Measurements from ENCODE around the gene ATP6V0B. TPM values are rescaled to one million over a fixed set of nuclear protein-coding genes. Genes with fewer than 3 reads are reported as not detected.

ATP6V0B gene
- total RNA-seq: 100 to 1,000 TPM in 3 of 4 donors, 10 to 100 TPM in 1; 70.1 to 169 (median 135) TPM

DNA sequence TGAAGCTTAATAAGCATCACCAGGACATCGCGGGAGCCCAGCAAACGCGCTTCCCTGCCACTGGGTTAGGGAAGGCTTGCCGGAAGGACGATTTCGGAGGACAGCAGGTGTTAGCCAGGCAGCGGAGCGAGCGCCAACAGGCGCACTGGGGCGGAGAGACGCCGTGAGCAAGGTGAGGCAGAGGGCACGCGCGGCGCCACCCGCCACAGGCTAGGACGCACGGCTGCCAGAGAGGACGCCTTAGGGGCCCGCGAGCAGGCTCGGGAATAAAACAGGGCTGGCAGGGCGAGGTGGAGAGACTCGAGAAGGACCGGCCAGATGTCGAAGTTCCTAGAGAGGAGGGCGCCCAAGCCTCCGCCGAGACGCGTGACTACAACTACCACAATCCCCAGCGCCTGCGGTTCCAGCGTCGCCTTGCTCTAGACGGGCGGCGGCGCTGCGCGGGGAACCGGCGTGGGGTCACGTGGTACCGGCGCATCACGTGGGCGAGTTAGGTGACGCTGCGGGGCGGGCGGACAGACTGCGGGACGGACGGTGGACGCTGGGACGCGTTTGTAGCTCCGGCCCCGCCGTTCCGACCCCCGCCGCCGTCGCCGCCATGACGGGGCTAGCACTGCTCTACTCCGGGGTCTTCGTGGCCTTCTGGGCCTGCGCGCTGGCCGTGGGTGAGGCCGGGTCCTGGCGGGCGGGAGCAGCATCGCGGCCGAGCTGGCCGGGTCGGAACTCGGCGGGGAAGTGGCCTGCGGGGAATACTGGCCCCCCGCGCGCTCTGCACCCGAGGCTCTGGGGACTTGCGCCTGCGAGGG lies at the start of gene ATP6V0B:
Gene ATP6V0B (plus strand): TSS at position 518 of the 806 bp plus-strand sequence. CDS start 81 bp downstream, at position 599.
- peak in 3 of 4 donors; percentile 80 to 96 (median 87) for TF ChIP-seq POLR2A (IDR thresholded peaks at IDR 0.05)
- TF ChIP-seq, protein P1, sequence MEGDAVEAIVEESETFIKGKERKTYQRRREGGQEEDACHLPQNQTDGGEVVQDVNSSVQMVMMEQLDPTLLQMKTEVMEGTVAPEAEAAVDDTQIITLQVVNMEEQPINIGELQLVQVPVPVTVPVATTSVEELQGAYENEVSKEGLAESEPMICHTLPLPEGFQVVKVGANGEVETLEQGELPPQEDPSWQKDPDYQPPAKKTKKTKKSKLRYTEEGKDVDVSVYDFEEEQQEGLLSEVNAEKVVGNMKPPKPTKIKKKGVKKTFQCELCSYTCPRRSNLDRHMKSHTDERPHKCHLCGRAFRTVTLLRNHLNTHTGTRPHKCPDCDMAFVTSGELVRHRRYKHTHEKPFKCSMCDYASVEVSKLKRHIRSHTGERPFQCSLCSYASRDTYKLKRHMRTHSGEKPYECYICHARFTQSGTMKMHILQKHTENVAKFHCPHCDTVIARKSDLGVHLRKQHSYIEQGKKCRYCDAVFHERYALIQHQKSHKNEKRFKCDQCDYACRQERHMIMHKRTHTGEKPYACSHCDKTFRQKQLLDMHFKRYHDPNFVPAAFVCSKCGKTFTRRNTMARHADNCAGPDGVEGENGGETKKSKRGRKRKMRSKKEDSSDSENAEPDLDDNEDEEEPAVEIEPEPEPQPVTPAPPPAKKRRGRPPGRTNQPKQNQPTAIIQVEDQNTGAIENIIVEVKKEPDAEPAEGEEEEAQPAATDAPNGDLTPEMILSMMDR (IDR thresholded peaks at IDR 0.05): peak in 4 of 6 experiments; percentile 7 to 51 (median 36)
- 1% methylated on average over 28 to 46 of the region's 93 CpGs for WGBS, 2 donors
- Histone ChIP-seq H3K36me3 (peaks cover 12 to 48% (median 20%) of the 10 kb centered on the region in 3 donors), H3K27me3 (no peaks in the 10 kb centered on the region), H3K4me1 (peaks cover 43 to 71% (median 48%) of the 10 kb centered on the region in 3 donors), H3K9me3 (no peaks in the 10 kb centered on the region), H3K27ac (peak within 1 kb of the TSS; percentile 89 to 98 (median 96)), H3K4me3 (peak within 1 kb of the TSS; percentile 62 to 99 (median 86))
- intact Hi-C loops (cut with DNase I): no loop called here
- DNase-seq: peak; percentile 78

DNA sequence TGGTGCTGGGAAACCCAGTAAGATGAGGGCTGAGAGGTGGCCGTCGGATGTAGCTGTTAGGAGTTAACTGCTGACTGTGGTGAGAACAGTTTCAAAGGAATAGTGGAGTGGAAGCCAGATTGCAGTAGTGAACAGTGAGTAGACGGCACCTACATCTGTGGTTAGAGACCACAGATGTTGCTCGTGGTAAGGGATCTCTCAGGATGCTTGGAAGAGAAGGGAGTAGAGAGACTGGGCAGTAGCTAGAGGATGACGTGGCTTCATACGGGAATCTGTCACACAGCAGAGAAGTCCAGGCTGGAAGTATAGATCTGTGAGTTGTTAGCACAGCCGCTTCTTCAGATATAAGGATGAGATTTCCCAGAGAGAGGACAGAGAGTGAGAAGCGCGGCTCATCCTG lies 48.9 kb upstream of the ATP6V0B start:
- Histone ChIP-seq H3K4me3 (no peak overlapping the region), H3K4me1 (peaks cover 0 to 16% (median 11%) of the 10 kb centered on the region in 3 donors), H3K9me3 (no peaks in the 10 kb centered on the region), H3K36me3 (peaks cover 0 to 10% (median 0%) of the 10 kb centered on the region in 3 donors), H3K27ac (no peak overlapping the region), H3K27me3 (no peaks in the 10 kb centered on the region)
- WGBS, 2 donors: 92 to 94% methylated on average over 9 of the region's 9 CpGs
- TF ChIP-seq, protein P1 (IDR thresholded peaks at IDR 0.05): no peak
- TF ChIP-seq POLR2A (IDR thresholded peaks at IDR 0.05): no peak
- DNase-seq: no peak
- intact Hi-C loops (cut with DNase I): no loop called here

DNA sequence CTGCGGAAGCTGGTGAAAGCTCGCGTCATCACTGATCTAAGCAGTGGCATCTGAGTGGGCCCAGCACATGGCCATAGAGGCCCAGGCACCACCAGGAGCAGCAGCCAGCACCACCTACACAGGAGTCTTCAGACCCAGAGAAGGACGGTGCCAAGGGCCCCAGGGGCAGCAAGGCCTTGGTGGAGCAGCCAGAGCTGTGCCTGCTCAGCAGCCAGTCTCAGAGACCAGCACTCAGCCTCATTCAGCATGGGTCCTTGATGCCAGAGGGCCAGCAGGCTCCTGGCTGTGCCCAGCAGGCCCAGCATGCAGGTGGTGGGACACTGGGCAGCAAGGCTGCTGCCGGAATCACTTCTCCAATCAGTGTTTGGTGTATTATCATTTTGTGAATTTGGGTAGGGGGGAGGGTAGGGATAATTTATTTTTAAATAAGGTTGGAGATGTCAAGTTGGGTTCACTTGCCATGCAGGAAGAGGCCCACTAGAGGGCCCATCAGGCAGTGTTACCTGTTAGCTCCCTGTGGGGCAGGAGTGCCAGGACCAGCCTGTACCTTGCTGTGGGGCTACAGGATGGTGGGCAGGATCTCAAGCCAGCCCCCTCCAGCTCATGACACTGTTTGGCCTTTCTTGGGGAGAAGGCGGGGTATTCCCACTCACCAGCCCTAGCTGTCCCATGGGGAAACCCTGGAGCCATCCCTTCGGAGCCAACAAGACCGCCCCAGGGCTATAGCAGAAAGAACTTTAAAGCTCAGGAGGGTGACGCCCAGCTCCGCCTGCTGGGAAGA lies 44.4 kb upstream of the ATP6V0B start:
- intact Hi-C loops (cut with DNase I): no loop called here
- H3K27ac ChIP-seq: peak overlapping the region in 2 of 4 donors; percentile 52
- TF ChIP-seq, protein P1 (IDR thresholded peaks at IDR 0.05): peak in 5 of 6 experiments; percentile 23 to 64 (median 37)
- TF ChIP-seq POLR2A (IDR thresholded peaks at IDR 0.05): no peak

DNA sequence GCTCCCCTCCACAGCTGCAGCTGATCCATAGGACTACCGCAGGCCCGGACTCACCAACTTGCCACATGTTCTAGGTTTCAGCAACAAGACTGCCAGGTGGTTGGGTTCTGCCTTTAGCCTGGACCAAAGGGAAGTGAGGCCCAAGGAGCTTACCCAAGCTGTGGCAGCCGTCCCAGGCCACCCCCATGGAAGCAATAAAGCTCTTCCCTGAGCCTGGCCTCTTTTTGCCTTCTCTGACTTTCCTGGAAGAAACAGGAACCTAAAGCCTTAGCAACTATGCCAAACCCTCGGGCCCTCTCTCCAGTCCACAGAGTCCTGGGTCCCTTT lies 43.8 kb upstream of the ATP6V0B start:
- intact Hi-C loops (cut with DNase I): no loop called here
- Histone ChIP-seq H3K27me3 (peaks cover 0 to 22% (median 0%) of the 10 kb centered on the region in 4 donors), H3K9me3 (no peaks in the 10 kb centered on the region), H3K4me1 (peaks cover 21 to 63% (median 45%) of the 10 kb centered on the region in 3 donors), H3K4me3 (no peak overlapping the region), H3K36me3 (peaks cover 0 to 2% (median 0%) of the 10 kb centered on the region in 3 donors), H3K27ac (peak overlapping the region in 2 of 4 donors; percentile 52)
- TF ChIP-seq POLR2A (IDR thresholded peaks at IDR 0.05): no peak
- TF ChIP-seq, protein P1 (IDR thresholded peaks at IDR 0.05): no peak
- 17% methylated on average over 2 of the region's 4 CpGs; no CpG with 5 or more reads in 1 of the 2 donors for WGBS, 2 donors
- DNase-seq: no peak

More for the DNA sequence above, 44.4 kb upstream of the ATP6V0B start:
- Histone ChIP-seq H3K27me3 (peaks cover 0 to 22% (median 0%) of the 10 kb centered on the region in 4 donors), H3K4me1 (peaks cover 17 to 57% (median 40%) of the 10 kb centered on the region in 3 donors), H3K36me3 (peaks cover 0 to 8% (median 0%) of the 10 kb centered on the region in 3 donors), H3K4me3 (no peak overlapping the region), H3K9me3 (no peaks in the 10 kb centered on the region)
- WGBS, 2 donors: 77 to 80% methylated on average over 3 to 7 of the region's 10 CpGs
- no peak for DNase-seq
